Activated CD4-positive, alpha-beta T cell treated with anti-CD3 and anti-CD28 coated beads, Interleukin-2, amount 50 U/mL, for 1 hour (primary cell): ENCODE data around the gene DSTYK.
"Not testable (repeated sequence)": the region's sequence is repeated elsewhere in the genome, so short reads cannot be mapped to it uniquely, and the experiment has no call there.

ENCODE experiments used
- DNase-seq: peaks from one replicate; pipeline ENCODE4 v3.0.0-alpha.2; 2020

DSTYK gene

DNA sequence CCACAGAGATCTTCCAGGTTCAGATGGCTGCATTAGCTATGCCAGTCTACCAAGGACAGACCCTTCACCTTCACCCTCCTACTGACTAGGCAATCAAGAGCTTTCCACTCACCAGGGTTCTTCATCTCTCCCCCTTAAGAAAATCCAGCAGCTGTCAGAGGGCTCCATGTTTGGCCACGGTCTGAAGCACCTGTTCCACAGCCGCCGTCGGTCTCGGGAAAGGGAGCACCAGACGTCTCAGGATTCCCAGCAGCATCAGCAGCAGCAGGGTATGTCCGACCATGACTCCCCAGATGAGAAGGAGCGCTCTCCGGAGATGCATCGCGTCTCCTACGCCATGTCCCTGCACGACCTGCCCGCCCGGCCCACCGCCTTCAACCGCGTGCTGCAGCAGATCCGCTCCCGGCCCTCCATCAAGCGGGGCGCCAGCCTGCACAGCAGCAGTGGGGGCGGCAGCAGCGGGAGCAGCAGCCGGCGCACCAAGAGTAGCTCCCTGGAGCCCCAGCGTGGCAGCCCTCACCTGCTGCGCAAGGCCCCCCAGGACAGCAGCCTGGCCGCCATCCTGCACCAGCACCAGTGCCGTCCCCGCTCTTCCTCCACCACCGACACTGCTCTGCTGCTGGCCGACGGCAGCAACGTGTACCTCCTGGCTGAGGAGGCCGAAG is 30.0 kb upstream of the DSTYK start:
- no peak for DNase-seq

DNA sequence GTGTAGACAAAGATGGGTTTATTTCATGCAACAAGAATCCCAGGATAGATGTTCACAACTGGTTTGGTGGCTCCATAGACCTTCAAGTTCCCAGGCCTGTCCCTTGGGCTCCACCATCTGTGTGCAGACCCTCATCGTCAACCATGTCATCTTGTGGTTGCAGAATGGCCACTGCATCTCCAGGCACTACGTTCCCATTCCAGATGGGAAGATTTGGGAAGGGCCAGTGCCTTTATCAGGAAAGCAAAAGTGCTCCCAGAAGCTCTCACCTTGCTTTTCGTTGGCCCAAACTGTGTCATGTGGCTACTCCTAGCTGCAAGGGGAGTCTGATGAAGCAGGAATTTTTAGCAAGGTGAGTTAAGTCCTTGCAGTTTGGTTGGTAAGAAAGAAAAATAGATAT is 29.1 kb upstream of the DSTYK start:
- DNase-seq = no peak

- DNase-seq = no peak
These were observed 28.6 kb upstream of the DSTYK start for GRCh38 chr1:205240118-205240517.

- no peak for DNase-seq
These were observed 27.6 kb upstream of the DSTYK start for GRCh38 chr1:205239078-205239477.

GRCh38 chr1:205237526-205238484 is 26.3 kb upstream of the DSTYK start:
- DNase-seq = no peak

DNA sequence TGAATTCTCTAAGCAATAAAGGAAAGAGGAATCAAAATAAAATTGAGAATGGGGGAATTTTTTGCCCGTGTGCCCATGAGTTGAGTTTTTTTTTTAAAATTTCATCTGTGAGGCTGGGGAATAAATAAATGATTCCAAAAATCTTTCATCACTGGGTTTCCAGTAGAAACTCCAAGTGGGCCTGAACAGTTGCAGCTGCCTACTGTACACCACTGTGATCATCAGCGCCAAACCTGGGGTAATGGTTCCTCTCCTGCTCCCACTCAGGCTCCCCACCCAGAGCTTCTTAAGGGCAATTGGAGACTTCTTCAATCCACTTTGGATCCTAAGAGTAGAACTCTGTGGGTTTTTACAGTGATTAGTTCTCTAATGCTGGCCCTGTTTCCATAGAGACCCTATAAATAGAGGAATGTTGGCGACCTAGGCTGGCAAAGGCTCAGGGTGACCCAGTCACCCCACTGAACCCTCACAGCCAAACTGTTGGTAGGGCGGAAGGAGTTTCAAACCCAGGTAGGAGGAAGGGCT is 25.5 kb upstream of the DSTYK start:
- DNase-seq = no peak

DNA sequence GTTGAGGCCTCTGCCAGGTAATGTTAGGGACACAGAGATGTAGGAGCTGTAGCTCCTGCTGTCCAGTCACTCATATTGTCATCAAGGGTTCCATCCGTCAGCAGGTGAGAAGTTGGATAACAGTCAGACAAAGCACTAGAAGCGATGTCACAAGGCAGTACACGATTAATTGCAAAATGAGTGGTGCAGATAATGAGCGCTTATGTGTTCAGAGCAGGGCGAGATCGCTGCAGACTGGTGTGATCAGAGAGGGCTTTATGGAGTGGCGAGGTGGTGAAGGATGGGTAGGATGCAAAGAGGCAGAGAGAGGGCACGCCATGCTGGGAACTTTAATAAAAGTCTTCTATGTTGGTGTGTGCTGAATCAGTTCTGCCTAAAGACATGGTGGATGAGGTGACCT is 25.0 kb upstream of the DSTYK start:
- DNase-seq = no peak

- DNase-seq = no peak
These were observed 24.4 kb upstream of the DSTYK start for GRCh38 chr1:205235951-205236350.

- DNase-seq = not testable (repeated sequence)
These were observed 22.5 kb upstream of the DSTYK start for GRCh38 chr1:205233986-205234385.

GRCh38 chr1:205232945-205233397 is 21.5 kb upstream of the DSTYK start:
- no peak for DNase-seq

GRCh38 chr1:205232127-205232820 is 20.8 kb upstream of the DSTYK start:
- no peak for DNase-seq

DNA sequence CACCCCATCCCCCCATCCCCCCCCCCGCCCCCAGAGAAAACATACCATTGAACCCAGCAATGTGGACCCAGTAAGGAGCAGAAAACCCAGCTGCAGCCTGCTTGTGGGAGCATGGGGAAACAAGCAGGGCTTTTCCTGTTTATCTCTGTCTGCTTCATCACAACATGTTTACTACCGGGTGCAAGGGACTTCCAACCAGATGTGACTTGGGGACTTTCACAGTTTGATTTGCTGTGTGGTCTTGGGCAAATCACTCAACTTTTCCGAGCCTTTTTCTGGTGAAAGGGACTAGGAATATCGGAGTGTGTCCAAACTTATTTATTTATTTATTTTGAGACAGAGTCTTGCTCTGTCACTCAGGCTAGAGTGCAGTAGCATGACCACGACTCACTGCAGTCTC is 19.5 kb upstream of the DSTYK start:
- no peak for DNase-seq

- no peak for DNase-seq
These were observed 18.6 kb upstream of the DSTYK start for GRCh38 chr1:205229916-205230700.

- DNase-seq = peak; percentile 60
These were observed 17.9 kb upstream of the DSTYK start for GRCh38 chr1:205229399-205229871.

DNA sequence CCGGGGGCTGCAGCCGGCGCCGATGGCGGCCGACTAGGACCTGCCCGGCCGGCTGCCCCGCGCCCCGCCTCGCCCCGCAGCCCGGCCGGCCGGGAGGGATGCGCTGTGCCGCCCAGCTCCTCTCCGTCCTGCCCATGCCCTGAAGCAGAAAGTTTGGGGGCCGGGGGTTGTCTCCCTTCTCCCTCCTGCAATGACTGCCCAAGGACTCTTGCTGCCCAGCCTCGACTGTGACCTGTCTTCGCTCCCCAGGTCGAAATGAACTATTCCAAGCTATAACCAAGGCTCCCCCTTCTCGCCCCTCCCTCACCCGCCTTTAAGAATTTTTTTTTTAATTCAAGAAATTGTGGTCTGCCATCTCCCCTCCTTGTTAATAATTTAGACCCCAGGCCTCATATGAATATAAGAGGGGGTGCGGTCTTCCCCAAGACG is 16.6 kb upstream of the DSTYK start:
- no peak for DNase-seq

DNA sequence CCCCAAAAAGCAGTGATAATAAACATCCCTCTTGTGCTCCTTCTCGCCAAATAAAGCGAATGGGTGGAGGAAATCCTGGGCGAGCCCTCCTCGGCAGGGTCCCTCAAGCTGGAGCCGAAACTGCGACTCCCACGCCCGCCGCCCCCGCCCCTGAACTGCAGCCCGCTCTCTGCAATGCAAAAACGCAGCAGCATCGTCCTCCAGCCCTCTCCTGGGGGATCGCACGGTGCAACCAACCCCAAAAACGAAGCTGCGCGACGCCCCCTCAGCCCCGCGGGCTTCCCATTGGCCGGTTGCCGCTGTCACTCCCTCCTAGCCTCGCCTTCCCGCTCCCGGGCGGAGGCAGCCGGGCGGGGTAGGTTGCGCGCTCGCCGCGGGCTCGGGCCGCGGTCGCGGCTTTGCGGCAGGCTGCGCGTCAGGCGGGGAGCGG is 16.1 kb upstream of the DSTYK start, which contains the start of gene TMCC2:
TSS of gene TMCC2 (plus strand) at position 363 of the 430 bp plus-strand sequence. CDS start 619 bp downstream, outside the sequence.
- DNase-seq = peak; percentile 70

GRCh38 chr1:205226868-205227583 is 15.5 kb upstream of the DSTYK start:
- DNase-seq = no peak

DNA sequence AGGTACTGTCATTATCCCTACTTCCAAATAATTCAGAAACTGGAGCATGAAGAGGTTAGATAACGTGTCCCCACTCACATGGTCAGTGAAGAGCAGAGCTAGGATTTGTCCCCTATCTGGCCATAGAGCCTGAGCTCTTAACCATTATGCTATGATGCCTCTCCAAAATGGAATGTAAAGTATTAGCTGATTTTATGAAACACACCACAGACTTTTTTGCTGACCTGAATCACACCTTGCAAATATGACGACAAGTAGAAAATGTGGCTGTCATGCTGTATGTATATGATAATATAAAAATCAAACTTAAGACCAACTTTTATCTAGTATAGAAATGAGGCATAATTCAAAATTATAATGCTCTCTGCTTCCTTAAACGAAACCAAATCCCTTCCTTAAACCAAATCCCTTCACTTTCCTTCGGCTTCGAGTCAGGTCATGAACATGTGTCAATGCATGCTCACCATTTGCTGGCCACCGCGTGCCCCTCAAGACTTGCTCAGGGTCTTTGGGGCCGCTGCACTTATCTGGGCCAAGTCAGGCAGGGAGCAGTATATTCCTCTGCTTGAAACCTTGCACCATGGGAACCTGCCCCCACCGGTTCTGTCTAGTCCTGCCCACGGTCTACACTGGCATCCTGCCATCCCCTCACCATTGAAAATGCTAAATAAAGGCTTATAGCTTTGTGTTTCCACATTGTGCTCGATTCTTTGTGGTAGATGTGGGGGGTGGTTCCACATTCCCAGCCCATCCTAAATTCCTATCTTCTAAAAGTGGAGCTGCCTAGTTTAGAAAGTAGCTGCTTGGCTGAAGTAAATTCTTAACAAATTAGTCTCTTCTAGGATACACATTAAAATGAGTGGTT is 14.6 kb upstream of the DSTYK start:
- no peak for DNase-seq

DNA sequence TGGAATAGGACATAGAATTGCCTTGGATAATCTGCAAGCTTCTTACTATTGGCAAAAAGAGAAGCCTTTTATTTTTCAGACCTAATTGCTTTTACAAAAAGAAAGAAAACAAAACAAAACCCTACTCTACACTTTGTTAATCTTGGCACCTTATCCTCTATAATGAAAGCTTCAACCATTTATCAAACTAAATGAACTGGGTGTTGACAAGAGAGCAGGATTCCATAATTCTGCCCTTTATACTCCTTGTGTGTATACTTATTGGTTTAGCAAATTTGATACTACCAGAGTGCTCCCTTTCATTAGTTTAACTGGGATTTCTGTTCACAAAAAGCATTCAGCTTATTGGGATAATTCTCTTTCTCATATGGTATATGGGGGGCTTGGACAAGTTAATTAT is 13.2 kb upstream of the DSTYK start:
- DNase-seq = no peak

DNA sequence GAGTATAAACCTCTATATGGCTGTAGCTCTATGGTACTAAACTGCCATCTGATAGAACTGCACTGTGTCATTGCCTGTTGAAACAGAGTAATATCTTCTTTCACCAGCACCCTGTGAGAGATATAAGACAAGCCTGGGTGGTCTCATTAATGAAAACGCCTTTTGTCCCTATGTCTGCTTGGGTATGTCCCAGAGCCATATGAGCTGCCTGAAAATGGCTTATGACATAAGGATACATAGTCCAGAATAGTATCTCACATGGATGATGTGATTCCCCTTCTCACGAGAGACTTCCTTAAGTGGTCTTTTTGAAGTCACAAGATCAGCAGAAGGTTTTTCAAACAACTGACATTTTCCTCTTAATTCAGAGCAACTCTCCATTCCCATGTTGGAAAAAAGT is 8.9 kb upstream of the DSTYK start:
- DNase-seq = no peak
